ENCODE measurements around the gene TMEM14C.

DNA sequence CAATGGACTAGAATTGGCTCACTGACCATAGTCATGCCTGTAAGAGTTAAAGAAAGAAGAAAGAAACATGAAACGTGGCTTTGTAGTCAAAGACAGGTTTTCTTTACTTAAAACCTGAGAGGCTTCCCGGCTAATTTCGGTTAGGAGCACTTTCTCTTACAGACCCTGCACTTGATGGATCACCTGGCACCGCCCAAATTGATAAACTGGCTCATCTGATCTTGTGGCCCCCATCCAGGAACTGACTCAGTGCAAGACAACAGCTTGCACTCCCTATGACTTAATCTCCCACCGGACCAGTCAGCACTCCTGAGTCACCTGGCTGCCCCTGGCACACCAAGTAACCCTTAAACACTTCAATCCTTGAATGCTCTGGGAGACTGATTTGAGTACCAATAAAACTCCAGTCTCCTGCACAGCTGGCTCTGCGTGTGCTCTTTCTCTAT is 37.0 kb downstream of the TMEM14C start:
- TF ChIP-seq EZH2 (optimal IDR thresholded peaks at IDR 0.05; ENCODE audit: low read depth, low read length): no peak
- TF ChIP-seq, protein P1, sequence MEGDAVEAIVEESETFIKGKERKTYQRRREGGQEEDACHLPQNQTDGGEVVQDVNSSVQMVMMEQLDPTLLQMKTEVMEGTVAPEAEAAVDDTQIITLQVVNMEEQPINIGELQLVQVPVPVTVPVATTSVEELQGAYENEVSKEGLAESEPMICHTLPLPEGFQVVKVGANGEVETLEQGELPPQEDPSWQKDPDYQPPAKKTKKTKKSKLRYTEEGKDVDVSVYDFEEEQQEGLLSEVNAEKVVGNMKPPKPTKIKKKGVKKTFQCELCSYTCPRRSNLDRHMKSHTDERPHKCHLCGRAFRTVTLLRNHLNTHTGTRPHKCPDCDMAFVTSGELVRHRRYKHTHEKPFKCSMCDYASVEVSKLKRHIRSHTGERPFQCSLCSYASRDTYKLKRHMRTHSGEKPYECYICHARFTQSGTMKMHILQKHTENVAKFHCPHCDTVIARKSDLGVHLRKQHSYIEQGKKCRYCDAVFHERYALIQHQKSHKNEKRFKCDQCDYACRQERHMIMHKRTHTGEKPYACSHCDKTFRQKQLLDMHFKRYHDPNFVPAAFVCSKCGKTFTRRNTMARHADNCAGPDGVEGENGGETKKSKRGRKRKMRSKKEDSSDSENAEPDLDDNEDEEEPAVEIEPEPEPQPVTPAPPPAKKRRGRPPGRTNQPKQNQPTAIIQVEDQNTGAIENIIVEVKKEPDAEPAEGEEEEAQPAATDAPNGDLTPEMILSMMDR (IDR thresholded peaks at IDR 0.05; ENCODE audit: low read length): no peak
